HEK293 (cell line): ENCODE data around the gene WDR43.

Experiments
- CTCF ChIA-PET: fragments of 350-600 bp; formaldehyde crosslinking; extraction: SDS; loops from one replicate; lab custom pipeline; 2021; ENCODE audit warnings: antibody characterized with exemption; lab: Yijun Ruan, JAX
- POLR2A ChIA-PET: fragments of 300-600 bp; formaldehyde crosslinking; extraction: SDS; loops from one replicate; lab custom pipeline; 2020; ENCODE audit warnings: antibody characterized with exemption, inconsistent platforms; lab: Yijun Ruan, JAX
- H3K27ac ChIP-seq: fragments of 200-500 bp; sonication (Bioruptor generic); 2 replicates; pipeline ENCODE4 v1.5.1; 2014; ENCODE audit warnings: low read depth, low read length, control low read depth, inconsistent platforms; ENCODE audit errors: extremely low read depth
- H3K36me3 ChIP-seq, 2 experiments: fragments of 200-500 bp in 1 of 2; sonication (Bioruptor generic) in 1 of 2; 1 replicate in 1 of 2; 2 replicates in 1 of 2; pipeline ENCODE4 v1.5.1; 2014 to 2017; ENCODE audit warnings: inconsistent platforms in 2 of 2, low read length in 2 of 2; ENCODE audit not compliant: control insufficient read depth in 2 of 2, insufficient read depth in 1 of 2
- H3K4me1 ChIP-seq: fragments of 200-500 bp; sonication (Bioruptor generic); 2 replicates; pipeline ENCODE4 v1.5.1; 2014; ENCODE audit warnings: mild to moderate bottlenecking, low read length, inconsistent platforms; ENCODE audit not compliant: control insufficient read depth, insufficient read depth
- H3K4me3 ChIP-seq: 2 replicates; pipeline ENCODE4 v1.5.1; 2011; ENCODE audit warnings: low read depth, mild to moderate bottlenecking, control low read depth, low read length, moderate library complexity
- H3K9me3 ChIP-seq: fragments of 200-500 bp; sonication (Bioruptor generic); 2 replicates; pipeline ENCODE4 v1.5.1; 2014; ENCODE audit warnings: low read depth, low read length, inconsistent platforms; ENCODE audit not compliant: control insufficient read depth, insufficient read depth
- HOXA7 ChIP-seq: sonication (generic); formaldehyde crosslinking; IDR thresholded peaks from 2 replicates; pipeline ENCODE4 v1.8.1; 2022; ENCODE audit warnings: missing genetic modification reagents, borderline replicate concordance
- KLF8 ChIP-seq: fragments of 450-650 bp; formaldehyde crosslinking; IDR thresholded peaks from 2 replicates; pipeline ENCODE4 v1.5.1; 2016; ENCODE audit warnings: missing biosample characterization, missing genetic modification characterization
- MYNN ChIP-seq: fragments of 450-650 bp; formaldehyde crosslinking; IDR thresholded peaks from 2 replicates; pipeline ENCODE4 v1.5.1; 2016; ENCODE audit warnings: missing biosample characterization, missing genetic modification characterization, borderline replicate concordance
- ZBTB8A ChIP-seq: fragments of 450-650 bp; formaldehyde crosslinking; IDR thresholded peaks from 2 replicates; pipeline ENCODE4 v1.5.1; 2016; ENCODE audit warnings: missing biosample characterization, missing genetic modification characterization
- ZNF132 ChIP-seq: fragments of 450-650 bp; formaldehyde crosslinking; IDR thresholded peaks from 2 replicates; pipeline ENCODE4 v1.5.1; 2017; ENCODE audit warnings: missing biosample characterization, missing genetic modification characterization, borderline replicate concordance
- ZNF133 ChIP-seq: fragments of 450-650 bp; formaldehyde crosslinking; IDR thresholded peaks from 2 replicates; pipeline ENCODE4 v1.5.1; 2016; ENCODE audit warnings: missing biosample characterization, missing genetic modification characterization
- ZNF239 ChIP-seq: fragments of 450-650 bp; formaldehyde crosslinking; IDR thresholded peaks from 2 replicates; pipeline ENCODE4 v1.5.1; 2016; ENCODE audit warnings: missing biosample characterization, missing genetic modification characterization
- ZNF544 ChIP-seq: fragments of 450-650 bp; formaldehyde crosslinking; IDR thresholded peaks from 2 replicates; pipeline ENCODE4 v1.5.0; 2017; ENCODE audit warnings: missing biosample characterization, missing genetic modification characterization
- ZNF623 ChIP-seq: fragments of 450-650 bp; formaldehyde crosslinking; IDR thresholded peaks from 2 replicates; pipeline ENCODE4 v1.5.1; 2016; ENCODE audit warnings: missing biosample characterization, missing genetic modification characterization
- ZNF677 ChIP-seq: fragments of 450-650 bp; IDR thresholded peaks from 2 replicates; pipeline ENCODE4 v1.5.0; 2018; ENCODE audit warnings: missing biosample characterization, mild to moderate bottlenecking, missing genetic modification characterization, moderate library complexity
- ZNF701 ChIP-seq: fragments of 450-650 bp; formaldehyde crosslinking; IDR thresholded peaks from 2 replicates; pipeline ENCODE4 v1.5.1; 2016; ENCODE audit warnings: missing biosample characterization, missing genetic modification characterization
- ZNF768 ChIP-seq: fragments of 450-650 bp; formaldehyde crosslinking; IDR thresholded peaks from 2 replicates; pipeline ENCODE4 v1.5.1; 2018; ENCODE audit warnings: missing biosample characterization, mild to moderate bottlenecking, missing genetic modification characterization
- ZNF776 ChIP-seq: fragments of 450-650 bp; formaldehyde crosslinking; IDR thresholded peaks from 2 replicates; pipeline ENCODE4 v1.5.0; 2017; ENCODE audit warnings: missing biosample characterization, missing genetic modification characterization, borderline replicate concordance
- TF ChIP-seq, protein P1 (sequence below): fragments of 450-650 bp; formaldehyde crosslinking; conservative IDR thresholded peaks from 2 replicates; pipeline ENCODE4 v1.5.1; 2016; ENCODE audit warnings: low read depth, missing biosample characterization, missing genetic modification characterization
- TF ChIP-seq, protein P2 (sequence below): fragments of 450-650 bp; formaldehyde crosslinking; IDR thresholded peaks from 2 replicates; pipeline ENCODE4 v1.5.1; 2016; ENCODE audit warnings: missing biosample characterization, missing genetic modification characterization
- TF ChIP-seq, protein P3 (sequence below): fragments of 450-650 bp; IDR thresholded peaks from 2 replicates; pipeline ENCODE4 v1.5.1; 2018; ENCODE audit warnings: missing biosample characterization, missing genetic modification characterization

Gene WDR43

DNA sequence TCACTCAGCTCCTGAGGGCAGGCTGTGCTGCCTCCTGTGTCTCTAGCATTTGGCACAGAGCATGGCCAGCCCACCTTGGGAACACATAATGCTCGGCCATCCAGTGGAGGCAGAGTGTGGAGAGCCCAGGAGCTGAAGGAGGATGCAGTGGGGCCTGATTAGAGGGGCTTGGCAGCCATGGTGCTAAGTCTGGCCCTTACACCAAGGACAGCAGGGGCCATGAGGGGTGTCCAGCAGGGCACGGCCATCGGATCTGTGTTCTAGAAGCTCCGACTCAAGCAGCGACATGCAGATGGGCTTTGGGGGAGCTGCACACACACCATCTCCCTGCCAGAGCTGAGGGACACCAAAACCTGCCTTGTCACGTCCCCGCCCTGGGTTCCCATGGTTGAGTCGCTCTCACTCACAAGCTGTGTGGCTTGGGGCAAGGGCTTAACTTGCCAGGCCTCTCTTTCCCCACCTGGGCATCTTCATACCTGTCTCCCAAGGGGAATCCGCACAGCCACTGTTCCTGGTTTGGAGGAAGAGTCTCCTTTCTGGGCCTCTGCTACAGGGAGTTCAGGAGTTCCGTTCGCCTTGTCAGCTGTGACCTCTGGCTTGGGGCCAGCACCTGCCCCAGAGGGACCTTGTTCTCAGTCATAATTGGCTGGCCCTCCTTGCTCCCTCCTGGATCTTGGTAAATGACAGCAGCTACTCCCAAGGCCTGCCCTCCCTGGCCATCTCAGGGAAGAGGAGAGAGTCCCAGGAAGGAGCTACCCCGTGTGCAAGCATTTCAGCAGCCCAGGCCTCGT, 85.3 kb downstream of the WDR43 start (continued):
- TF ChIP-seq, protein P1, sequence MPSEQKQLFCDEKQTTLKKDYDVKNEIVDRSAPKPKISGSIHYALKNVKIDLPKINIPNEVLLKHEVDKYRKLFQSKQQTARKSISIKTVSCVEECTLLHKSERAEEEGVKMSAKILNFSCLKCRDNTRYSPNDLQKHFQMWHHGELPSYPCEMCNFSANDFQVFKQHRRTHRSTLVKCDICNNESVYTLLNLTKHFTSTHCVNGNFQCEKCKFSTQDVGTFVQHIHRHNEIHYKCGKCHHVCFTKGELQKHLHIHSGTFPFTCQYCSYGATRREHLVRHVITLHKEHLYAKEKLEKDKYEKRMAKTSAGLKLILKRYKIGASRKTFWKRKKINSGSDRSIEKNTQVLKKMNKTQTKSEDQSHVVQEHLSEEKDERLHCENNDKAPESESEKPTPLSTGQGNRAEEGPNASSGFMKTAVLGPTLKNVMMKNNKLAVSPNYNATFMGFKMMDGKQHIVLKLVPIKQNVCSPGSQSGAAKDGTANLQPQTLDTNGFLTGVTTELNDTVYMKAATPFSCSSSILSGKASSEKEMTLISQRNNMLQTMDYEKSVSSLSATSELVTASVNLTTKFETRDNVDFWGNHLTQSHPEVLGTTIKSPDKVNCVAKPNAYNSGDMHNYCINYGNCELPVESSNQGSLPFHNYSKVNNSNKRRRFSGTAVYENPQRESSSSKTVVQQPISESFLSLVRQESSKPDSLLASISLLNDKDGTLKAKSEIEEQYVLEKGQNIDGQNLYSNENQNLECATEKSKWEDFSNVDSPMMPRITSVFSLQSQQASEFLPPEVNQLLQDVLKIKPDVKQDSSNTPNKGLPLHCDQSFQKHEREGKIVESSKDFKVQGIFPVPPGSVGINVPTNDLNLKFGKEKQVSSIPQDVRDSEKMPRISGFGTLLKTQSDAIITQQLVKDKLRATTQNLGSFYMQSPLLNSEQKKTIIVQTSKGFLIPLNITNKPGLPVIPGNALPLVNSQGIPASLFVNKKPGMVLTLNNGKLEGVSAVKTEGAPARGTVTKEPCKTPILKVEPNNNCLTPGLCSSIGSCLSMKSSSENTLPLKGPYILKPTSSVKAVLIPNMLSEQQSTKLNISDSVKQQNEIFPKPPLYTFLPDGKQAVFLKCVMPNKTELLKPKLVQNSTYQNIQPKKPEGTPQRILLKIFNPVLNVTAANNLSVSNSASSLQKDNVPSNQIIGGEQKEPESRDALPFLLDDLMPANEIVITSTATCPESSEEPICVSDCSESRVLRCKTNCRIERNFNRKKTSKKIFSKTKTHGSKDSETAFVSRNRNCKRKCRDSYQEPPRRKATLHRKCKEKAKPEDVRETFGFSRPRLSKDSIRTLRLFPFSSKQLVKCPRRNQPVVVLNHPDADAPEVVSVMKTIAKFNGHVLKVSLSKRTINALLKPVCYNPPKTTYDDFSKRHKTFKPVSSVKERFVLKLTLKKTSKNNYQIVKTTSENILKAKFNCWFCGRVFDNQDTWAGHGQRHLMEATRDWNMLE (tag by site-specific recombination) = no peak
- TF ChIP-seq ZNF677 (tag by site-specific recombination) = no peak
- no peak for TF ChIP-seq ZNF776 (tag by site-specific recombination)

DNA sequence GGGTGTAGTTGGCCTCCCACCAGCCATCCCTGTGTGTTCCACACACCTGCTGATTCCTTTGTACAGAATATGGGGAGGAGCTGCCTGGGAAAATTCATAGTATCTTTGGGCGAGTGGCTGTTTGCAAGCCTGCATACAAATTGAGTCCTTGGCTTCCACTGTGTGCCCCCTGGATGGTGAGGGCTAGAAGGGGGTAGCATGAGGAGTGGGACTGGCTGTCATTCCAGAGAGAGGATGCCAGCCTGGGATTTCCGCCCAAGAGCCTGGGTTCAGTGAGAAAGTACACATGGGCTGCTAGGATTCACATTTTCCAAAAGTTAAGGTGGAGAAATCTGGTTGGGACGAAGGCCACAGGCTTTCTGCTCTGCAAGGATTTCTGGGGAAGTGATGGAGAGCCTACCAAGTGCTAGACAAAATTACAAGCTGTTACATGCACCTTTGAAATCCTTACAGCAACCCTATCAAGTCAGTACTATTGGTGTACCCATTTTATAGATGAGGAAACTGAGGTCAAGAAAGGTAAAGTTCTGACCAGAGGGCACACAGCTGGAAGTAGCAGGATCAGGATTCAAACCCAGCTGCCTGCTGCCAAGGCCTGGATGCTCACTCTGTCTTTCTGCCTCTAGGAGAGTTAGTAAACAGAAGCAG, 86.0 kb downstream of the WDR43 start:
- POLR2A ChIA-PET = interaction anchor here (1.5 kb wide), 1 partner anchor 11 kb away, joined by 3 read pairs; no protein-coding TSS in a partner anchor
- TF ChIP-seq ZNF132 (tag by site-specific recombination) (no peak), ZBTB8A (tag by site-specific recombination) (no peak), ZNF701 (tag by site-specific recombination) (no peak), ZNF768 (tag by site-specific recombination) (no peak), MYNN (tag by site-specific recombination) (no peak), KLF8 (no peak), ZNF623 (no peak), HOXA7 (CRISPR knock-in tag) (no peak), ZNF133 (tag by site-specific recombination) (no peak), ZNF239 (tag by site-specific recombination) (no peak), ZNF544 (tag by site-specific recombination) (no peak)
- TF ChIP-seq, protein P2, sequence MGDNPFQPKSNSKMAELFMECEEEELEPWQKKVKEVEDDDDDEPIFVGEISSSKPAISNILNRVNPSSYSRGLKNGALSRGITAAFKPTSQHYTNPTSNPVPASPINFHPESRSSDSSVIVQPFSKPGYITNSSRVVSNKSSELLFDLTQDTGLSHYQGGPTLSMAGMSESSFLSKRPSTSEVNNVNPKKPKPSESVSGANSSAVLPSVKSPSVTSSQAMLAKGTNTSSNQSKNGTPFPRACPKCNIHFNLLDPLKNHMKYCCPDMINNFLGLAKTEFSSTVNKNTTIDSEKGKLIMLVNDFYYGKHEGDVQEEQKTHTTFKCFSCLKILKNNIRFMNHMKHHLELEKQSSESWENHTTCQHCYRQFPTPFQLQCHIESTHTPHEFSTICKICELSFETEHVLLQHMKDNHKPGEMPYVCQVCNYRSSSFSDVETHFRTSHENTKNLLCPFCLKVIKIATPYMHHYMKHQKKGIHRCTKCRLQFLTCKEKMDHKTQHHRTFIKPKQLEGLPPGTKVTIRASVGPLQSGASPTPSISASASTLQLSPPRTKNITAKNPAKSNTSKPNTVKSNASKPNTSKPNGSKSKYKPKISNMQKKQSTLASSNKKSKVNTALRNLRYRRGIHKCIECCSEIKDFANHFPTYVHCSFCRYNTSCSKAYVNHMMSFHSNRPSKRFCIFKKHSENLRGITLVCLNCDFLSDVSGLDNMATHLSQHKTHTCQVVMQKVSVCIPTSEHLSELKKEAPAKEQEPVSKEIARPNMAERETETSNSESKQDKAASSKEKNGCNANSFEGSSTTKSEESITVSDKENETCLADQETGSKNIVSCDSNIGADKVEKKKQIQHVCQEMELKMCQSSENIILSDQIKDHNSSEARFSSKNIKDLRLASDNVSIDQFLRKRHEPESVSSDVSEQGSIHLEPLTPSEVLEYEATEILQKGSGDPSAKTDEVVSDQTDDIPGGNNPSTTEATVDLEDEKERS (tag by site-specific recombination) = no peak
- TF ChIP-seq, protein P3, sequence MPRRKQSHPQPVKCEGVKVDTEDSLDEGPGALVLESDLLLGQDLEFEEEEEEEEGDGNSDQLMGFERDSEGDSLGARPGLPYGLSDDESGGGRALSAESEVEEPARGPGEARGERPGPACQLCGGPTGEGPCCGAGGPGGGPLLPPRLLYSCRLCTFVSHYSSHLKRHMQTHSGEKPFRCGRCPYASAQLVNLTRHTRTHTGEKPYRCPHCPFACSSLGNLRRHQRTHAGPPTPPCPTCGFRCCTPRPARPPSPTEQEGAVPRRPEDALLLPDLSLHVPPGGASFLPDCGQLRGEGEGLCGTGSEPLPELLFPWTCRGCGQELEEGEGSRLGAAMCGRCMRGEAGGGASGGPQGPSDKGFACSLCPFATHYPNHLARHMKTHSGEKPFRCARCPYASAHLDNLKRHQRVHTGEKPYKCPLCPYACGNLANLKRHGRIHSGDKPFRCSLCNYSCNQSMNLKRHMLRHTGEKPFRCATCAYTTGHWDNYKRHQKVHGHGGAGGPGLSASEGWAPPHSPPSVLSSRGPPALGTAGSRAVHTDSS = no peak
- TF ChIP-seq, protein P1 (tag by site-specific recombination) = no peak

More for the DNA sequence above, 86.0 kb downstream of the WDR43 start:
- H3K4me1 ChIP-seq = no peaks in the 10 kb centered on the region
- no peak overlapping the region for H3K4me3 ChIP-seq
- no peak overlapping the region for H3K27ac ChIP-seq
- H3K9me3 ChIP-seq = no peaks in the 10 kb centered on the region
- CTCF ChIA-PET = interaction anchor here (0.6 kb wide), 1 partner anchor 21 kb away, joined by 3 read pairs; no protein-coding TSS in a partner anchor
- H3K36me3 ChIP-seq = no peaks in the 10 kb centered on the region
